GM11168 (cell line): Measurements from ENCODE around the gene BCAR3.
"Not testable (repeated sequence)": the region's sequence is repeated elsewhere in the genome, so short reads cannot be mapped to it uniquely, and the experiment has no call there.

Experiments used
- in situ Hi-C: fragments of 300-500 bp; cut with MboI; formaldehyde crosslinking; loops from one replicate; pipeline ENCODE4 v1.12.0; 2022; ENCODE audit warnings: low sequenced_read_pairs; ENCODE audit not compliant: unreplicated experiment

BCAR3 gene

GRCh38 chr1:93650159-93650558 lies 31.5 kb downstream of the BCAR3 start:
- in situ Hi-C loops: not testable (repeated sequence)

DNA sequence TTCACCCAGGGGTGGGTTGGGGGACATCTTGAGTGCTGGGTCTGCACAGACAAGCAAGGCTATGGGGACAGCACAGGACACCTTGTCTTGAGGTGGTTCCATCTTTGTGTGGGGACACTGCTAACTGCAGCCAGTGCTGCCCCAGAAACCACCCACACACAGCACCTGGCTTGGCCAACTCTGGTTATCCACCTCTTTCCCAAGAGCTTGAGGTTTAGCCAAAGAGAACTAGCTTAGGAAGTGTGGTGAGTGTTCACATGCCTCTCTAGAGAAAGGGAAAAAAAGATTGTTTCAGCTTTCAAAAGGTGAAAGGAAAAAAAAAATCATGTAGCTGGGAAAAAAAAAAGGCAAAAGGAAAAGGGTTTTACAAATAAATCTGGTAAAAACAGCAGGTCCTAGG lies 32.4 kb downstream of the BCAR3 start:
- in situ Hi-C loops: loop anchor here (25.0 kb wide), 1 partner anchor 88 kb away; no protein-coding TSS in a partner anchor

- in situ Hi-C loops: loop anchor here (25.0 kb wide), 1 partner anchor 89 kb away; no protein-coding TSS in a partner anchor
Measured at GRCh38 chr1:93648656-93649055, 33.0 kb downstream of the BCAR3 start.

DNA sequence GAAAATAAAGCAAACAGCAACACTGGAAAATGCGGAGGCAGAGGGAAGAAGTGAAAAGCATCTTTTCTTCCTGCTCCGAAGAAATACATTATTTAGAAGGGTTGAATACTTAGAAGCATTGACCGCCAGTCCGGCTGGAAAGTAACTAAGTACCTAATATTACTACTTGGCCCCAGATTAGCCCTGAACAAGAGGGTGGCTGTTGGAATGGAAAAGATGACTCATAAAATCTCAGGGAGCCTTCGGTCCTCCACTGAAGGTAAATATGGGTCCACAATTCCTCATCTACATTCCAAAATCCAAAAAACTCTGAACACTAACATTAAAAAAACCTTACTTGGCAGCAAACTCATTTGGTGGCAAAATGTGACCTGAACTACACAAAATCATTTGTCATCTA lies 40.1 kb downstream of the BCAR3 start:
- in situ Hi-C loops: loop anchor here (25.0 kb wide), 1 partner anchor 96 kb away; no protein-coding TSS in a partner anchor

- in situ Hi-C loops: loop anchor here (25.0 kb wide), 1 partner anchor 96 kb away; no protein-coding TSS in a partner anchor
Measured at GRCh38 chr1:93640656-93641440, 40.8 kb downstream of the BCAR3 start.

- in situ Hi-C loops: loop anchor here (25.0 kb wide), 1 partner anchor 98 kb away; no protein-coding TSS in a partner anchor
Measured at GRCh38 chr1:93638981-93639380, 42.7 kb downstream of the BCAR3 start.

- in situ Hi-C loops: loop anchor here (25.0 kb wide), 1 partner anchor 99 kb away; no protein-coding TSS in a partner anchor
Measured at GRCh38 chr1:93638307-93638847, 43.3 kb downstream of the BCAR3 start.

DNA sequence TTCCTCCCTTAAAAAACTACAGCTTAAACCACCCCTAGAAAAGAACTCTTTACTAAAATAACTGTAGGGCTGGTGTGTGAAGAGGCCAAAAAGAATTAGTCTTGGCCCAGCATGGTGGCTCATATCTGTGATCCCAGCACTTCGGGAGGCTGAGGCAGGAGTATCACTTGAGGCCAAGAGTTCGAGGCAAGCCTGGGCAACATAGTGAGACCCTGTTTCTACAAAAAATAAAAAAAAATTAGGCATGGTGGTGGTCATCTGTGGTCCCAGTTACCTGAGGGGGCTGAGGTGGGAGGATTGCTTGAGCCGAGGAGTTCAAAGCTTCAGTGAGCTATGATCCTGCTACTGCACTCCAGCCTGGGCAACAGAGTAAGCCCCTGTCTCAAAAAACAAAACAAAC lies 44.9 kb downstream of the BCAR3 start:
- in situ Hi-C loops: loop anchor here (25.0 kb wide), 1 partner anchor 101 kb away; no protein-coding TSS in a partner anchor

- in situ Hi-C loops: loop anchor here (25.0 kb wide), 1 partner anchor 101 kb away; no protein-coding TSS in a partner anchor
Measured at GRCh38 chr1:93635614-93636543, 45.8 kb downstream of the BCAR3 start.

DNA sequence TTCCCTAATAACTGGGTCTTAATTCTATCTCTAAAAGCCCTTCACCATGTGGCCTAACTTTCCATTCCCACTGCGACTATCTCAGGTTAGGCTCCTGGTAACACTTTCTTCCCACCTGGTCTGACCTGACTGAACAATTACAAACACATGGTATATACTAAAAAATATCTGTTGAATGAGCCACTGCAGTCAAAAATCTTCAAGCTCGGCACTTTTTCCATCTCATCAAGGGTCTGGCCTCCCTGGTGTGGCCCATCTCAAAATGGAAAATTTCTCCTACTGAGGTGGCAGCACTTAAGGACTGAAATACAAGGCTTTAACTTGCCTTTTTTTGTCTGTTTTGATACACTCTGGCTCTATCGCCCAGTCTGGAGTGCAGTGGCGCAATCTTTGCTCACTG lies 48.3 kb downstream of the BCAR3 start:
- in situ Hi-C loops: loop anchor here (25.0 kb wide), 1 partner anchor 104 kb away; no protein-coding TSS in a partner anchor

- in situ Hi-C loops: loop anchor here (25.0 kb wide), 1 partner anchor 106 kb away; no protein-coding TSS in a partner anchor
Measured at GRCh38 chr1:93631626-93632365, 49.8 kb downstream of the BCAR3 start.

GRCh38 chr1:93630168-93630567 lies 51.5 kb downstream of the BCAR3 start:
- in situ Hi-C loops: loop anchor here (25.0 kb wide), 1 partner anchor 107 kb away; no protein-coding TSS in a partner anchor

DNA sequence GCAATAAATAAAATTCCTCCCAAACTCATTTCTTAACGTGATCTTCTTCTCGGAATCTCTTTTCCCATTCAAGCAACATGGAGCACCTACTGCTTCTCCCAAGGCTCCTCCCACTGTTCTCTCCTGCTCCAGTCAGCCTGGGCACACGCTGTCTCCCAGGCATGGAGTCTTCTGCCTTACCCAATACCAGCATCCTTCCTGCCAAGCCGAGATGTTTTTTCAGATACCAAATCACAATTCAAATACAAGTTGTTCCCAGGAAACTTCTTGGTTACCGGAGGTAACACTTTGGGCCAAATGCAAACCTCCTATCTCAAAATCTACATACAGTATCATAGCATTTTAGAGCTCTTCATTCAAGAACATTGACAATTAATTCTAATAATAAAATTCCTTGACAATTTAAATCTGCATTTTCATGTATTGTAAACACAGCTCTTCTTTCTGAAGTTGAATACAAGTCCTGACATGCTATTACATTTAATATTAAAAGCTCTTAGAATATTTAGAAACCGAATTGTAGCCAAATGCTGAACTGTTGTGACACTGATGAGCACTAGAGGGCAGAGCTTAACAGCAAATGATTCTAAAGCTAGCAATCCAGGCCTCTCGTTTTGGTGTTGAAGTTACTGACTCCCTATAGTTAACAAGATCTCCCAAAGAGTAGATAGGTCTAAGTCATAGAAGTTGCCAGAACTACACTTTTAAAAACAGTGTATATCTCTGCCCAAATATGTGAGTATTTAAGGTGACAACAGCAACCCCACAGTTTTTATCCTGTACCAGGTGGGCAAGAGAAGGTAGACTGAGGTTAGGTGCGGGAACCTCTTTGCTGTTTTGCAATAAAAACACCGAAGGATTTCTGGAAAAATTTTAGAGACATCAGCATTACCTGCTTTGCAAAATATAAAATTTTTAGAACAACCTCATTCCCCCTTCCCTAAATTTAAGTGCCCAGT lies 52.3 kb downstream of the BCAR3 start:
- in situ Hi-C loops: loop anchor here (5.0 to 25.0 kb wide), 2 partner anchors 108 to 188 kb away; no protein-coding TSS in a partner anchor

DNA sequence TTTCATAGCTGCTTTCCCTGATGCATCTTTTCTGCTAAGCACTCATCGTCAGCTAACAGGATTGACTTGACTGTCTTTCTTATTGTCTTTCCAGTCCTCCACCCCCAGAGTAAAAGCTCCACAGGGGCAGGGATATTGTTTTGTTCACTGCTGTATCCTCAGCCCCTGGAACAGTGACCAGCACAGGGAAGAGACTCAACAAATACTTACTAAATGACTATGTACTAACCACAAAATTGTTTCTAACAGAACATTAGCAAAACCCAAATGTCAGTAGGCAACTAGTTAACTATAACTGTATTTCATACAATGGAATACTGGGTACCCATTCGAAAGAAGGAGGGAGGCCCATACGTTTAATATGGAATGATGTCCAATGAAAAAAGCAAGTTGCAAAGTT lies 53.0 kb downstream of the BCAR3 start:
- in situ Hi-C loops: loop anchor here (5.0 to 25.0 kb wide), 2 partner anchors 109 to 189 kb away; no protein-coding TSS in a partner anchor

- in situ Hi-C loops: loop anchor here (5.0 to 25.0 kb wide), 2 partner anchors 112 to 192 kb away; no protein-coding TSS in a partner anchor
Measured at GRCh38 chr1:93625582-93626327, 55.9 kb downstream of the BCAR3 start.

- in situ Hi-C loops: no loop called here
Measured at GRCh38 chr1:93623875-93624274, 57.8 kb downstream of the BCAR3 start.

GRCh38 chr1:93623436-93623835 lies 58.2 kb downstream of the BCAR3 start:
- in situ Hi-C loops: no loop called here
